ENCODE data around the gene EBI3.
A peak's percentile ranks its signal among the peaks of the same experiment; 100 is the strongest.
"Not testable (repeated sequence)": the region's sequence is repeated elsewhere in the genome, so short reads cannot be mapped to it uniquely, and the experiment has no call there.

Gene EBI3

DNA sequence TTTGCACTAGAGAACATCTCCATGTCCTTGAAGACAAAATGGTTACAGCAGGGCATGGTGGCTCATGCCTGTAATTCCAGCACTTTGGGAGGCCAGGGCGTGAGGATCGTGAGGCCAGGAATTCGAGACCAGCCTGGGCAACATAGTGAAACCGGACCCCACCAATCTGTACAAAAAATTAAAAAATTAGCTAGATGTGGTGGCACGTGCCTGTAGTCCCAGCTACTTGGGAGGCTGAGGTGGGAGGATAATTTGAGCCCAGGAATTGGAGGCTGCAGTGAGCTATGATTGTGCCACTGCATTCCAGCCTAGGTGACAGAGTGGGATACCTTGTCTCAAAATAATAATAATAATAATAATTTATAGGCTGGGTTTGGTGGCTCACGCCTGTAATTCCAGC is 914 bp downstream of the EBI3 start:
- peak in 1 of 2 donors; percentile 33 for DNase-seq
- not testable (repeated sequence) for H2AK5ac ChIP-seq (ENCODE audit: low read length); H3K4me2 ChIP-seq (ENCODE audit: low read length); H3K27me3 ChIP-seq (ENCODE audit: insufficient read depth, low read length); H2BK12ac ChIP-seq (ENCODE audit: low read length); H2BK120ac ChIP-seq (ENCODE audit: insufficient read depth, low read length, poor library complexity); H4K8ac ChIP-seq (ENCODE audit: low read depth, low read length); H4K12ac ChIP-seq (ENCODE audit: low read depth, low read length); H3K4me3 ChIP-seq (ENCODE audit: low read depth, low read length); H3K14ac ChIP-seq (ENCODE audit: low read length); H3K79me2 ChIP-seq (ENCODE audit: control insufficient read depth, insufficient read depth, low read length, poor library complexity); H3K9me3 ChIP-seq (ENCODE audit: insufficient read depth, low read depth, low read length); H3K4ac ChIP-seq (ENCODE audit: low read depth, low read length); H3K36me3 ChIP-seq (ENCODE audit: control insufficient read depth in 1 of 2, insufficient read depth in 2 of 2, low read length in 2 of 2); H4K91ac ChIP-seq (ENCODE audit: low read depth, low read length); H3K4me1 ChIP-seq (ENCODE audit: control insufficient read depth in 1 of 2, insufficient read depth in 2 of 2, low read length in 2 of 2); H3K79me1 ChIP-seq (ENCODE audit: low read length); H3K27ac ChIP-seq (ENCODE audit: low read depth, low read length); H3K18ac ChIP-seq (ENCODE audit: low read length); H3K9ac ChIP-seq (ENCODE audit: low read length); H2AFZ ChIP-seq (ENCODE audit: insufficient read depth, low read length, poor library complexity); H2BK5ac ChIP-seq (ENCODE audit: low read depth, low read length, poor library complexity); H3K23ac ChIP-seq (ENCODE audit: low read length)
- no CpG with 5 or more reads among the region's 6 CpGs for WGBS (ENCODE audit: extremely low coverage, insufficient coverage, insufficient read length)

DNA sequence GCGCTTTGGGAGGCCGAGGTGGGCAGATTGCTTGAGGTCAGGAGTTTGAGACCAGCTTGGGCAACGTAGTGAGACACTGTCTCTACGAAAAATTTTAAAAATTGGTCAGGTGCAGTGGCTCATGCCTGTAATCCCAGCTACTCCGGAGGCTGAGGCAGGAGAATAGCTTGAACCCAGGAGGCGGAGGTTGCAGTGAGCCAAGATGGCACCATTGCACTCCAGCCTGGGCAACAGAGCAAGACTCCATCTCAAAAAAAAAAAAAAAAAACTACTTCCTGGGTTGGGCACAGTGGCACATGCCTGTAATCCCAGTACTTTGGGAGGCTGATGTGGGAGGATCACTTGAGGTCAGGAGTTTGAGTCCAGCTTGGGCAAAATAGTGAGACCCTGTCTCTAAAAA is 2.2 kb downstream of the EBI3 start:
- H2BK12ac ChIP-seq (ENCODE audit: low read length); H3K4me3 ChIP-seq (ENCODE audit: low read depth, low read length); H4K8ac ChIP-seq (ENCODE audit: low read depth, low read length); H3K4me1 ChIP-seq (ENCODE audit: control insufficient read depth in 1 of 2, insufficient read depth in 2 of 2, low read length in 2 of 2); H4K91ac ChIP-seq (ENCODE audit: low read depth, low read length); H3K9ac ChIP-seq (ENCODE audit: low read length); H3K4me2 ChIP-seq (ENCODE audit: low read length); H2BK120ac ChIP-seq (ENCODE audit: insufficient read depth, low read length, poor library complexity); H2AFZ ChIP-seq (ENCODE audit: insufficient read depth, low read length, poor library complexity); H3K79me1 ChIP-seq (ENCODE audit: low read length); H3K4ac ChIP-seq (ENCODE audit: low read depth, low read length); H3K79me2 ChIP-seq (ENCODE audit: control insufficient read depth, insufficient read depth, low read length, poor library complexity); H3K36me3 ChIP-seq (ENCODE audit: control insufficient read depth in 1 of 2, insufficient read depth in 2 of 2, low read length in 2 of 2); H2AK5ac ChIP-seq (ENCODE audit: low read length); H3K23ac ChIP-seq (ENCODE audit: low read length); H3K18ac ChIP-seq (ENCODE audit: low read length); DNase-seq; H3K27me3 ChIP-seq (ENCODE audit: insufficient read depth, low read length); H3K27ac ChIP-seq (ENCODE audit: low read depth, low read length); H2BK5ac ChIP-seq (ENCODE audit: low read depth, low read length, poor library complexity); H4K12ac ChIP-seq (ENCODE audit: low read depth, low read length); H3K14ac ChIP-seq (ENCODE audit: low read length); H3K9me3 ChIP-seq (ENCODE audit: insufficient read depth, low read depth, low read length): not testable (repeated sequence)
- WGBS (ENCODE audit: extremely low coverage, insufficient coverage, insufficient read length), result no CpG with 5 or more reads among the region's 6 CpGs

DNA sequence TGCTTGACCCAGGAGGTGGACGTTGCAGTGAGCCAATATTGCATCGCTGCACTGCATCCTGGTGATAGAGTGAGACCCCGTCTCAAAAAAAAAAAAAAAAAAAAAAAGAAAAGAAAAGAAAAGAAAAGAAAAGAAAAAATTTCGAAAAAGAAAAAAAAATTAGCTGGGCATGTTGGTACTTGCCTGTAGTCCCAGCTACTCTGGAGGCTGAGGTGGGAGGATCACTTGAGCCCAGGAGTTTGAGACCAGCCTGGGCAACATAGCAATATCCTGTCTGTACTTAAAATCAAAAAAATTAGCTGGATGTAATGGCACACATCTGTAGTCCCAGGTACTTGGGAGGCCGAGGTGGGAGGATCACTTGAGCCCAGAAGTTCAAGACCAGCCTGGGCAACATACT is 2.8 kb downstream of the EBI3 start:
- H2BK12ac ChIP-seq (ENCODE audit: low read length); H3K14ac ChIP-seq (ENCODE audit: low read length); DNase-seq; H3K23ac ChIP-seq (ENCODE audit: low read length); H3K4me3 ChIP-seq (ENCODE audit: low read depth, low read length); H3K79me1 ChIP-seq (ENCODE audit: low read length); H3K79me2 ChIP-seq (ENCODE audit: control insufficient read depth, insufficient read depth, low read length, poor library complexity); H3K9ac ChIP-seq (ENCODE audit: low read length); H3K36me3 ChIP-seq (ENCODE audit: control insufficient read depth in 1 of 2, insufficient read depth in 2 of 2, low read length in 2 of 2); H3K27ac ChIP-seq (ENCODE audit: low read depth, low read length); H3K4me2 ChIP-seq (ENCODE audit: low read length); H2AK5ac ChIP-seq (ENCODE audit: low read length); H2BK120ac ChIP-seq (ENCODE audit: insufficient read depth, low read length, poor library complexity); H3K18ac ChIP-seq (ENCODE audit: low read length); H3K4me1 ChIP-seq (ENCODE audit: control insufficient read depth in 1 of 2, insufficient read depth in 2 of 2, low read length in 2 of 2); H2AFZ ChIP-seq (ENCODE audit: insufficient read depth, low read length, poor library complexity); H3K27me3 ChIP-seq (ENCODE audit: insufficient read depth, low read length); H4K91ac ChIP-seq (ENCODE audit: low read depth, low read length); H3K4ac ChIP-seq (ENCODE audit: low read depth, low read length); H4K8ac ChIP-seq (ENCODE audit: low read depth, low read length); H3K9me3 ChIP-seq (ENCODE audit: insufficient read depth, low read depth, low read length); H4K12ac ChIP-seq (ENCODE audit: low read depth, low read length); H2BK5ac ChIP-seq (ENCODE audit: low read depth, low read length, poor library complexity): not testable (repeated sequence)
- WGBS (ENCODE audit: extremely low coverage, insufficient coverage, insufficient read length), result no CpG with 5 or more reads among the region's 5 CpGs

DNA sequence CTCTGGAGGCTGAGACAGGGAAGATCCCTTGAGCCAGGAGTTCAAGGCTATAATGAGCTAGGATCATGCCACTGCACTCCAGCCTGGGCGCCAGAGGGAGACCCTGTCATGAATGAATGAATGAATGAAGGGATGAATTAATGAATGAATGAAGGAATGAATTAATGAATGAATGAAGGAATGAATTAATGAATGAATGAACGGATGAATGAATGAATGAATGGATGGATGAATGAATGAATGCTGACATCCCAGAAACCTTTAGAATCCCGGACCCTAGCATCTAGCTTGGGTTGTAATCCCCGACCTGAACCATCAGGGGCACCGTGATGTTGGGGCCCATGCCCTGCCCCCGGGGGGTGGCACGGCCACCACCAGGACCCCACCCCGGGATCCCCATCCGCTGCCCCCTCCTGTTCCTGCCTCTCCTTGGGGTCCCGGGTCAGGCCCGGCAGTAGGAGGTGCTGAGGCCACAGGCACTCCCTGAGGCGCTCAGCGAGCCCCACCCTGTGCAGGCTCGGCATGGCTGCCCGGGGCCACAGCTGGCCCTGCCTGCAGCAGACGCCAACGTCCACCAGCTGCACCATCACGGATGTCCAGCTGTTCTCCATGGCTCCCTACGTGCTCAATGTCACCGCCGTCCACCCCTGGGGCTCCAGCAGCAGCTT is 3.4 kb downstream of the EBI3 start:
- Histone ChIP-seq H3K79me1 (ENCODE audit: low read length) (peaks cover 2% of the 10 kb centered on the region), H3K23ac (ENCODE audit: low read length) (no peak overlapping the region), H3K9me3 (ENCODE audit: insufficient read depth, low read depth, low read length) (peaks cover 6% of the 10 kb centered on the region), H4K91ac (ENCODE audit: low read depth, low read length) (no peak overlapping the region), H4K8ac (ENCODE audit: low read depth, low read length) (no peak overlapping the region), H2BK5ac (ENCODE audit: low read depth, low read length, poor library complexity) (no peak overlapping the region), H3K4me1 (ENCODE audit: control insufficient read depth in 1 of 2, insufficient read depth in 2 of 2, low read length in 2 of 2) (peaks cover 7 to 9% of the 10 kb centered on the region in 2 experiments), H3K4me2 (ENCODE audit: low read length) (no peak overlapping the region), H3K18ac (ENCODE audit: low read length) (no peak overlapping the region), H2BK12ac (ENCODE audit: low read length) (no peak overlapping the region), H3K4me3 (ENCODE audit: low read depth, low read length) (no peak overlapping the region), H3K4ac (ENCODE audit: low read depth, low read length) (no peak overlapping the region), H3K14ac (ENCODE audit: low read length) (no peak overlapping the region), H3K36me3 (ENCODE audit: control insufficient read depth in 1 of 2, insufficient read depth in 2 of 2, low read length in 2 of 2) (no peaks in the 10 kb centered on the region), H3K27ac (ENCODE audit: low read depth, low read length) (no peak overlapping the region), H2BK120ac (ENCODE audit: insufficient read depth, low read length, poor library complexity) (no peak overlapping the region), H4K12ac (ENCODE audit: low read depth, low read length) (no peak overlapping the region), H2AK5ac (ENCODE audit: low read length) (no peak overlapping the region), H2AFZ (ENCODE audit: insufficient read depth, low read length, poor library complexity) (no peak overlapping the region), H3K79me2 (ENCODE audit: control insufficient read depth, insufficient read depth, low read length, poor library complexity) (no peaks in the 10 kb centered on the region), H3K9ac (ENCODE audit: low read length) (no peak overlapping the region), H3K27me3 (ENCODE audit: insufficient read depth, low read length) (no peaks in the 10 kb centered on the region)
- DNase-seq, result peak; percentile 93 to 96
- WGBS (ENCODE audit: extremely low coverage, insufficient coverage, insufficient read length), result 100% methylated on average over 1 of the region's 21 CpGs

Measured in trophoblast cell (in vitro differentiated cells and primary cell).